CD14-positive monocyte (primary cell): Measurements from ENCODE around the gene POU6F2. TPM values are rescaled to one million over a fixed set of nuclear protein-coding genes. Genes with fewer than 3 reads are reported as not detected.

Source experiments
- DNase-seq, 3 donors: peaks; one replicate each; pipeline ENCODE4 v3.0.0-alpha.2; 2011 to 2022
- H2AFZ ChIP-seq: 2 replicates; pipeline ENCODE4 v1.6.0; 2012; ENCODE audit warnings: mild to moderate bottlenecking, low read depth, low read length, inconsistent platforms; ENCODE audit not compliant: insufficient read depth, poor library complexity, severe bottlenecking
- H3K27ac ChIP-seq, 2 donors: 1 replicate in 1 of 2; 2 replicates in 1 of 2; pipeline ENCODE4 v1.5.1; 2012 to 2013; ENCODE audit warnings: low read length in 2 of 2, control low read depth in 1 of 2, inconsistent platforms in 1 of 2, low read depth in 1 of 2, mild to moderate bottlenecking in 1 of 2
- H3K27me3 ChIP-seq, 2 donors: one replicate each; pipeline versions ENCODE4 v1.6.0 to v1.6.1; 2011 to 2013; ENCODE audit warnings: low read length in 2 of 2; ENCODE audit not compliant: control insufficient read depth in 2 of 2, insufficient read depth in 2 of 2
- H3K36me3 ChIP-seq, 2 donors: replicated peaks in 1 of 2; 1 replicate in 1 of 2; 2 replicates in 1 of 2; pipeline versions ENCODE4 v1.5.1 to v1.6.1; 2012 to 2013; ENCODE audit warnings: low read length in 2 of 2, control low read depth in 1 of 2, inconsistent platforms in 1 of 2, mild to moderate bottlenecking in 1 of 2; ENCODE audit not compliant: insufficient read depth in 2 of 2, control insufficient read depth in 1 of 2
- H3K4me1 ChIP-seq, 2 donors: 1 replicate in 1 of 2; 2 replicates in 1 of 2; pipeline versions ENCODE4 v1.5.1 to v1.6.1; 2012 to 2013; ENCODE audit warnings: low read length in 2 of 2, control low read depth in 1 of 2, inconsistent platforms in 1 of 2, mild to moderate bottlenecking in 1 of 2, moderate library complexity in 1 of 2; ENCODE audit not compliant: insufficient read depth in 2 of 2, control insufficient read depth in 1 of 2
- H3K4me2 ChIP-seq: replicated peaks from 2 replicates; pipeline ENCODE3; 2012; ENCODE audit warnings: low read length, moderate library complexity, mild to moderate bottlenecking; ENCODE audit not compliant: poor library complexity, severe bottlenecking; ENCODE audit errors: extremely low read depth
- H3K4me3 ChIP-seq, 3 experiments: fragments of 200-600 bp in 1 of 3; sonication (generic) in 1 of 3; replicated peaks in 1 of 3; 1 replicate in 2 of 3; 2 replicates in 1 of 3; pipeline ENCODE4 v1.5.1; 2011 to 2013; ENCODE audit warnings: low read length in 3 of 3, mild to moderate bottlenecking in 3 of 3, control low read depth in 2 of 3, low read depth in 2 of 3, inconsistent platforms in 1 of 3, moderate library complexity in 1 of 3
- H3K79me2 ChIP-seq: 2 replicates; pipeline ENCODE4 v1.6.0; 2012; ENCODE audit warnings: mild to moderate bottlenecking, control low read depth, inconsistent platforms, low read length, moderate library complexity; ENCODE audit not compliant: insufficient read depth
- H3K9ac ChIP-seq: 2 replicates; pipeline ENCODE4 v1.6.0; 2017; ENCODE audit warnings: low read length, mild to moderate bottlenecking; ENCODE audit not compliant: insufficient read depth, poor library complexity, severe bottlenecking
- H3K9me3 ChIP-seq, 2 donors: replicated peaks in 1 of 2; 1 replicate in 1 of 2; 2 replicates in 1 of 2; pipeline versions ENCODE4 v1.5.1 to v1.6.1; 2012 to 2013; ENCODE audit warnings: low read length in 2 of 2, control low read depth in 1 of 2; ENCODE audit not compliant: control insufficient read depth in 1 of 2, insufficient read depth in 1 of 2
- H4K20me1 ChIP-seq: 2 replicates; pipeline ENCODE4 v1.6.0; 2012; ENCODE audit warnings: mild to moderate bottlenecking, low read length, control low read depth, moderate library complexity; ENCODE audit not compliant: insufficient read depth
- H3K27ac Mint-ChIP-seq, 7 donors: one replicate each; pipeline ENCODE4 v1.8.0; 2020; ENCODE audit warnings: mild to moderate bottlenecking in 7 of 7, mixed read lengths in 7 of 7, moderate library complexity in 6 of 7, inconsistent platforms in 2 of 7
- H3K27me3 Mint-ChIP-seq, 3 donors: one replicate each; pipeline ENCODE4 v1.8.0; 2021 to 2022; ENCODE audit warnings: low read depth in 3 of 3, mild to moderate bottlenecking in 3 of 3, mixed read lengths in 3 of 3, moderate library complexity in 3 of 3, inconsistent platforms in 1 of 3
- H3K36me3 Mint-ChIP-seq, 2 donors: one replicate each; pipeline ENCODE4 v1.8.0; 2020; ENCODE audit warnings: mixed read lengths in 2 of 2, inconsistent platforms in 1 of 2, mild to moderate bottlenecking in 1 of 2
- H3K4me1 Mint-ChIP-seq: one replicate; pipeline ENCODE4 v1.8.0; 2020; ENCODE audit warnings: mild to moderate bottlenecking, mixed read lengths
- H3K4me3 Mint-ChIP-seq, 2 donors: one replicate each; pipeline ENCODE4 v1.8.0; 2020; ENCODE audit warnings: mild to moderate bottlenecking in 2 of 2, mixed read lengths in 2 of 2, moderate library complexity in 1 of 2
- H3K9me3 Mint-ChIP-seq, 7 donors: one replicate each; pipeline ENCODE4 v1.8.0; 2020 to 2022; ENCODE audit warnings: mixed read lengths in 7 of 7, mild to moderate bottlenecking in 6 of 7, moderate library complexity in 6 of 7, inconsistent platforms in 2 of 7
- CTCF ChIP-seq: fragments of 200-600 bp; IDR thresholded peaks from one replicate; pipeline ENCODE4 v1.8.0; 2022; ENCODE audit warnings: antibody characterized with exemption, mild to moderate bottlenecking
- WGBS: methylation state at CpG from one replicate; pipeline ENCODE4 v1.1.5; 2013; ENCODE audit warnings: missing lambda C conversion rate; ENCODE audit not compliant: insufficient coverage; 5-methylcytosine and 5-hydroxymethylcytosine counted together
- intact Hi-C, 2 donors: fragments of 100-400 bp; cut with micrococcal nuclease; formaldehyde crosslinking; loops; one replicate each; pipeline versions ENCODE4 v1.15.0 to v1.15.1; 2023
- polyA plus RNA-seq, 3 donors: library from polyadenylated mRNA; depleted of rRNA in 1 of 3; unstranded in 2 of 3; stranded (reverse) in 1 of 3; fragments of 300-500 nt in 2 of 3; fragments of >200 nt in 1 of 3; fragmentation: Illumina TruSeq in 2 of 3; gene quantifications; 1 replicate in 2 of 3; 2 replicates in 1 of 3; pipeline ENCODE4 v1.2.3, GENCODE V29; 2012 to 2021

The POU6F2 gene
- polyA plus RNA-seq, 3 donors, result not detected

GRCh38 chr7:39069031-39069430, 91.3 kb downstream of the POU6F2 start:
- WGBS, result 100% methylated on average over 4 of the region's 5 CpGs
- intact Hi-C loops, result no loop called here

More at GRCh38 chr7:39069031-39069430, 91.3 kb downstream of the POU6F2 start:
- no peak for DNase-seq
- Histone ChIP-seq H3K36me3 (no peaks in the 10 kb centered on the region), H3K27ac (no peak overlapping the region), H3K27me3 (no peaks in the 10 kb centered on the region), H3K4me2 (no peak overlapping the region), H2AFZ (no peak overlapping the region), H3K4me1 (peaks cover 0 to 15% of the 10 kb centered on the region in 2 donors), H3K79me2 (no peaks in the 10 kb centered on the region), H4K20me1 (no peaks in the 10 kb centered on the region), H3K9me3 (no peaks in the 10 kb centered on the region), H3K4me3 (no peak overlapping the region), H3K9ac (no peak overlapping the region)
- Mint-ChIP-seq H3K9me3 (no peaks in the 10 kb centered on the region), H3K36me3 (no peaks in the 10 kb centered on the region), H3K27me3 (peaks cover 0 to 2% (median 2%) of the 10 kb centered on the region in 3 donors), H3K27ac (peak overlapping the region in 1 of 7 donors; percentile 2), H3K4me3 (no peak overlapping the region), H3K4me1 (peaks cover 16% of the 10 kb centered on the region)
- no peak for TF ChIP-seq CTCF
